HG03469 (cell line): ENCODE data around the gene RWDD4.
"Not testable (repeated sequence)": the region's sequence is repeated elsewhere in the genome, so short reads cannot be mapped to it uniquely, and the experiment has no call there.

Source experiments
- ATAC-seq: cut with Tn5 transposase; IDR thresholded peaks from one replicate; pipeline ENCODE4 v1.9.1; 2021; ENCODE audit warnings: mild to moderate bottlenecking, moderate library complexity, moderate number of reproducible peaks; ENCODE audit not compliant: unreplicated experiment

The RWDD4 gene

DNA sequence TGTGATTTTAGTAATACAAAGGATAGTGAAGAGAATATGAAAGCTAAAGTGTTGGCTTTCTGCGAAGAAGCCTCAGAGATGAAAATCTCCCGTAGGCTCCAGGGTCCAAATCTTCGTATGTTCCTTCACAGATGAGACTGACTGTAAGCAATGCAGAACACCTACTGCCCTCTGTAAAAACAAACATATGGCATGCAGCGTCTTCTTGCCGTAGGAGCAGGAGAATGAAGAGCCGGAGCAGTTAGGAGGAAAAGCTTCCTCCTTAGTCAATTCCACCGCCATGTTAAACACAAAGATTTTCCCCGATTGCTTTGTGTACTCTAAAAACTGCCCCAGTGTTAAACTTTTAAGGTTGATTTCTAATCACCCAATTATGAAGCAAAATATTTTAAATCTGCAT is 22.5 kb downstream of the RWDD4 start:
- no peak for ATAC-seq

- no peak for ATAC-seq
Observed at GRCh38 chr4:183635741-183636140, 23.2 kb downstream of the RWDD4 start.

DNA sequence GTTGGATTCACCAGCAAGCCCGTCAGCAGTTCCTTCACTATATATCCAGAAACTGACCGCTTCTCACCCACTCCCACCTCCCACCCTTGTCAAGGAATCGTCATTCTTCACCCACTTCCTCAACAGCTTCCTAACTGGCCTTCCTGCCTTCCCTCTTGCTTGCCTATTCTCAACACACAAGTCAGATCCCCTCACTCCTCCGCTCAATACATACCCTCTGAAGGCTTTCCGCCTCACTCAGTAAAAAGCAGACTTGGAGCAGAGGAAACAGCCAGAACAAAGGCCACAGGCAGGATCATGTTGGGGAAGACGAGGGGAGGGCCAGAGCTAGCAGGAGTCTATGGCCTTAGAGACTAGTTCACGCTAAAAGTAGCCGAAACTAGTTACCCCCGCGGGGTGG is 23.7 kb downstream of the RWDD4 start:
- no peak for ATAC-seq

- ATAC-seq = no peak
Observed at GRCh38 chr4:183633476-183634400, 25.2 kb downstream of the RWDD4 start.

- ATAC-seq = no peak
Observed at GRCh38 chr4:183632689-183633088, 26.3 kb downstream of the RWDD4 start.

- no peak for ATAC-seq
Observed at GRCh38 chr4:183631577-183632198, 27.3 kb downstream of the RWDD4 start.

GRCh38 chr4:183627979-183628588 is 30.9 kb downstream of the RWDD4 start:
- ATAC-seq = no peak

DNA sequence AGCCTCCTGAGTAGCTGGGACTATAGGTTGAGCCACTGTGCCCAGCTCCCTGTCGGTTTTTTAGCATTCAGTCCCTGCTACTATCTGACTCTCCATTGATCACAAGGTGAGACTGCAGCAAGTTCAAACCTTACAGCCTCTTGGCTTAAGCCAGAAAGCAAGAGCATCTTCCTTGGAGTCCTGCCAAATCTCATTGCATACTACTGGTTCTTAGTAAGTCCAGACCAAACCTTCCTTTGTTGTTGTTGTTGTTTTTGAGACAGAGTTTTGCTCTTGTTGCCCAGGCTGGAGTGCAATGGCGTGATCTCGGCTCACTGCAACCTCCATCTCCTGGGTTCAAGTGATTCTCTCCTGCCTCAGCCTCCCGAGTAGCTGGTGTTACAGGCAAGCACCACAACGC is 31.7 kb downstream of the RWDD4 start:
- ATAC-seq = not testable (repeated sequence)

DNA sequence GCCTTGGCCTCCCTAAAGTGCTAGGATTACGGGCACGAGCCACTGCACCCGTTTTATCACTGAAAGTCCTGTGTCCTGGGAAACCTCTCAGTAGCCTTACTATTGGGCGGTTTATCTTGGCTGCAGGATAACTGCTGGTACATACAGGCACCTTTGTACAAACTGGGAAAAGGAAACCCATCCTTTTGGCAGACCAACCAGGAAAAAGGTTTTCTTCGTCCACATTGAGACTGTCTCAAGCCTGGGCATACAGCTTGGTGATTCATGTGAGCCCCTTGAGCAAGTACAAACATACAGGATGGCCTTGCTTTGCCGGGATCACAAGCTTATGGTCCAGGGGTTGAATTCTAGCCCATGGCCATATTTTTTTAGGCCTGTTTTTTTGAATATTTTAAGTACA is 32.8 kb downstream of the RWDD4 start:
- ATAC-seq = no peak

DNA sequence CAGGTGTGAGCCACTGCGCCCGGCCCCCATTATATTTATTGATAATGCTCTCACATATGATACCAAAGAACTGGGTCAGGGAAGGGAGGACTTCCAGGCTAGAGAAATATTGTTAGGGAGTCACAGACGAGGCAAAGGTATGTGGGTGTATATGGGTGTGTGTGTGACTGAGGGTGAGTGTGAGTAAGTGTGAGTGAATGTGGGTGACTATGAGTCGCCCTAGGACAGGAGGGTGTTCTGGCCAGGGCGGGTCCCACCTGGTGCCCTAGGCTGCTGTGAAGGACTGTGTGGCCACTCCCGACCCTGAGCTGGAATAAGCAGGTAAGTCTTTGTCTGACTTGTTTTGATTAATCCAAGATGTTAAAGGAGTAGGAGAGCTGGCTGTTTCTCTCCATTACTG is 34.4 kb downstream of the RWDD4 start:
- ATAC-seq = no peak

DNA sequence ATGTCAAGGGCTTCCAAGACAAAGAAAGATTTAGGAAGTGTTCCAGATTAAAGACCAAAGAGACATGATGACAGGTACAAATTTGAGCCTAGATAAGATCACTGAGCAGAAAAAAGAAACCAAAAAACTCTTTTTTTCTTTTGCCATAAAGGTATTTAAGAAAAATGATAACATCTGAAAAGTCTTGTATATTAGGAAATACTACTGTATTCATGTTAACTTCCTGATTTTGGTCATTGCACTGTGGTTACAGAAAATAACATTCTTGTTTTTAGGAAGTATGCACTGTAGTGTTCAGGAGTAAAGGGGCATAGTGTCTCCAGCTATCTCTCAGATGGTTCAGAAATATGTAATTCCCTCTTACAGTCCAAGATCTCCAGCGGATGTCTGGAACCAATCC is 37.1 kb downstream of the RWDD4 start:
- ATAC-seq = no peak

GRCh38 chr4:183620421-183620820 is 38.6 kb downstream of the RWDD4 start:
- no peak for ATAC-seq

- no peak for ATAC-seq
Observed at GRCh38 chr4:183618681-183619080, 40.3 kb downstream of the RWDD4 start.

DNA sequence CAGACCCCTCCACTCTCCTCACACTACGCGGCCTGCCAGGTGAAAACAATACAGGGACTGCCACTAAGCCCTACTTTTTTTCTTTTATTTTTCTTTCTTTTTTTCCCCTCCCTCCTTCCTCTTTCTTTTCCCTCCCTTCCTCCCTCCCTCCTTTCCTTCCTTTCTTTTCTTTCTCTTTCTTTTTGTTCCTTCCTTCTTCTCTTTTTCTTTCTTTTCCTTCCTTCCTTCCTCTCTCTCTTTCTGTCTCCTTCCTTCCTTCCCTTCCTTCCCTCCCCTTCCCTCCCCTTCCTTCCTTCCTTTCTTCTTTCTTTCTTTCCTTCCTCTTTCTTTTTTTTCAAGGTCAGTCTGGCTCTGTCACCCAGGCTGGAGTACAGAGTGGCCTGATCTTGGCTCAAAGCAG is 41.9 kb downstream of the RWDD4 start:
- no peak for ATAC-seq

DNA sequence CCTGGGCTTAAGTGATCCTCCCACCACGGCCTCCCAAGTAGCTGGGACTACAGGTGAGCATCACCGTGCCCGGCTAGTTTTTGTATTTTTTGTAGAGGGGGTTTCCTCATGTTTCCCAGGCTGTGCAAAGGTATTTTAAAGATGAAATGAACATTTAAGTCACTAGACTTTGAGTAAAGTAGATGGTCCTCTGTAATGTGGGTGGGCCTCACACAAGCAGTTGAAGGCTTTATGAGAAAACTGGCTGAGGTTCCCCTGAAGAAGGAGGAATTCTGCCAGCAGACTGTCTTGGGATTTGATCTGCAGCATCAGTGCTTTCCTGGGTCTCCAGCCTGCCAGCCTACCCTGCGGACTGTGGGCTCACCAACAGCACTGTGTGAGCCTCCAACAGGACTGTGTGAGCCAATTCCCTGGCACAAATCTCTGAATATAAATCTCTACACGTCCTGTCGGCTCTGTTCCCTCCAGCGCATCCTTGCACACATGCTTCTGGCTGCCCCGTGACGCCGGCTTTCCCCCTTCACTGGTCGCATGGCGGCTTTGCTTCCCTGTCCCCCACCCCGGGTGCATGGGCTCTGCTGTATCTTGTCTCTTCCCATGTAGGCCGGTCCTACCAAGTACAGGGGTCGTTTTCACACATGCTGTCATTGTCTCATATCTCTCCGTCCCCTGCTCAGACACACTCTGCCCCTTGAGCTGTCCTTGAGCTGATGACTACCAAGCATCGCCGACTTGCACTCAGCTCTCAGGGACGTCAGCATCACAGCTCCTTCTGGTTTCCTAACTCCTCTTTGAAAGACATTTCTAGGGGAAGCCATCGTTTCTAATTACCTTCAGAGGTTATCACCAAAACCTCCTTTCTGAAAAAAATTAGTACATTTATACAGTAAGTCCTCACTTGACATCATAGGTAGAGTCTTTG is 46.4 kb downstream of the RWDD4 start:
- no peak for ATAC-seq

GRCh38 chr4:183611210-183611830 is 47.7 kb downstream of the RWDD4 start:
- ATAC-seq = no peak

DNA sequence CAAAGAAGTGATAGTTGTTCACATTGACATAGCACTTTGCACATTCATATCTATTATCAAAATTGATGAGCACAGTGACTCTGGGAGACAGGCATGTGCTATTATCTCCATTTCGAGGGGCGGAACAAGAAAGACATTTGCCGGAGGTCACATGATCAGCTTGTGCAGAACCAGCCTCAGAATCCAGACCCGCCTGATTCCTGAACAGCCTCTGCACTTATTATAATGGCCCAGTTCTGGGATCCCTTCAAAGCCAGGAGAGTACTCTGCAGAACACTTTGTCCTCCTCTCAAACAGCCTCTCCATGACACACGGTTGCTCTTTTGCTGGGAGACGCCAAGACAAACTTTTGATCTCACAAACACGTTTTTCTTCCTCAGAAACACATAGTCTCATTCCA is 48.4 kb downstream of the RWDD4 start:
- no peak for ATAC-seq

DNA sequence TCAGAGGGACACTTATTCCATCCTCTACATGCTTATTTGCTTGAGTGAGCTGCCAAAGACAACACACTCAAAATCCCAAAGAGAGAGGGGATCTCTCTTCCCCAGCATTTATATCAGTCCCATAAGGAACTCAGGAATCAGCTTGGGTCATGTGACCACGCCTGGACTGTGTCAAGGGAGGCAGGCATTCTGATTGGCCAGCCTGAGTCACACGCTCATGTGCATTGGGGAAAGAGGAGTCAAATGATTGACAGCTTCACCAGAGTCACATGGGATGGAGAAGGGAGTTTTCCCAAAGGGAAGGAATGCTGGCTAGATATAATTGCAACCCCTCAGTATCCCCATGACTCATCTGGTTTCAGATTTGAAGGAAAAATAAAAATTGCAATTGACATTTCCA is 49.0 kb downstream of the RWDD4 start:
- no peak for ATAC-seq

GRCh38 chr4:183609151-183609550 is 49.8 kb downstream of the RWDD4 start:
- no peak for ATAC-seq

DNA sequence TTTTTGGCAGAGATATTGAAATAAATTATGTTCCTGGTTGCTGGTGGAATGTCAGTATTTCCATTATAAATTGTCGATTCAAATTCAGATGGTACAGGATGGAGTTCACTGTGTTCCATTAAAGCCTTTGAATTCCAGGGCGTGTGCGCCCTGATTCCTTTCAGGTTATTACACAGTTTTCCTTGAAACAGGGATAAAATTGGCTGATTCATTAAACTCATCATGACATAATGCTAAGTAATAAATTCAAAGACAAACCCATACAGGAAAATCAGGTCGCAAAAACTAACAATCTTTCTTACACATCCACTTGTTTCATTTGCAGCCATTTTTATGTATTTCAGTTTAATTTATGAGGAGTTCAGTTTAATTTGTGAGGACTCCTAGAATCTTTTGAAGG is 51.1 kb downstream of the RWDD4 start:
- no peak for ATAC-seq
